ENCODE data around the gene CELSR2. TPM values are rescaled to one million over a fixed set of nuclear protein-coding genes. Genes with fewer than 3 reads are reported as not detected.

CELSR2 gene
- total RNA-seq, 2 experiments from 2014 or later, result 6.9 to 12.5 TPM

GRCh38 chr1:109263597-109264378 is 14.4 kb downstream of the CELSR2 start:
- H2AFZ ChIP-seq (ENCODE audit: low read length), result no peak overlapping the region
- ChIA-PET POLR2A (no interaction called here), CTCF (ENCODE audit: unreplicated experiment) (interaction anchor here (1.2 kb wide), 1 partner anchor 137 kb away, joined by 4 read pairs; no protein-coding TSS in a partner anchor)
- no peaks in the 10 kb centered on the region for H3K4me1 ChIP-seq (ENCODE audit: insufficient read depth, low read length, poor library complexity, severe bottlenecking)
- peak; percentile 76 for DNase-seq (ENCODE audit: low spot score)
- H3K9me3 ChIP-seq (ENCODE audit: low read length), result no peaks in the 10 kb centered on the region
- H3K79me2 ChIP-seq (ENCODE audit: insufficient read depth, low read depth, low read length), result no peaks in the 10 kb centered on the region
- no TSS peak for BruUV-seq (replicated peaks)
- H3K9me2 ChIP-seq (ENCODE audit: insufficient read depth, low read length), result no peaks in the 10 kb centered on the region
- TF ChIP-seq EZH2phosphoT487 (IDR thresholded peaks at IDR 0.05; ENCODE audit: borderline replicate concordance, low read depth, low read length), result no peak
- peak; percentile 93 for TF ChIP-seq CTCF (conservative IDR thresholded peaks at IDR 0.05; ENCODE audit: low read length)
- H3K27ac ChIP-seq (ENCODE audit: low read depth, low read length, poor library complexity, severe bottlenecking), result no peak overlapping the region
- H3K36me3 ChIP-seq (ENCODE audit: insufficient read depth, low read length), result peaks cover 4% of the 10 kb centered on the region; the same call in 1 of the 2 replicates
- H4K20me1 ChIP-seq (ENCODE audit: insufficient read depth, low read length), result no peaks in the 10 kb centered on the region
- no peak overlapping the region for H3K4me3 ChIP-seq (ENCODE audit: low read depth, low read length, poor library complexity, severe bottlenecking)
- intact Hi-C loops (cut with micrococcal nuclease; ENCODE audit: unreplicated experiment), result loop anchor here (1.0 kb wide), 2 partner anchors 136 to 269 kb away; no protein-coding TSS in a partner anchor
- H3K4me2 ChIP-seq (ENCODE audit: low read length), result no peak overlapping the region

GRCh38 chr1:109264379-109264755 is 15.0 kb downstream of the CELSR2 start:
- ChIA-PET CTCF (ENCODE audit: unreplicated experiment) (interaction anchor here (1.2 kb wide), 1 partner anchor 136 kb away, joined by 4 read pairs; no protein-coding TSS in a partner anchor), POLR2A (no interaction called here)
- H3K79me2 ChIP-seq (ENCODE audit: insufficient read depth, low read depth, low read length), result no peaks in the 10 kb centered on the region
- no peak overlapping the region for H3K4me3 ChIP-seq (ENCODE audit: low read depth, low read length, poor library complexity, severe bottlenecking)
- DNase-seq (ENCODE audit: low spot score), result no peak
- no peak overlapping the region for H3K4me2 ChIP-seq (ENCODE audit: low read length)
- no peaks in the 10 kb centered on the region for H3K9me3 ChIP-seq (ENCODE audit: low read length)
- no peak overlapping the region for H2AFZ ChIP-seq (ENCODE audit: low read length)
- BruUV-seq (replicated peaks), result no TSS peak
- no peaks in the 10 kb centered on the region for H4K20me1 ChIP-seq (ENCODE audit: insufficient read depth, low read length)
- H3K9me2 ChIP-seq (ENCODE audit: insufficient read depth, low read length), result no peaks in the 10 kb centered on the region
- no peak for TF ChIP-seq EZH2phosphoT487 (IDR thresholded peaks at IDR 0.05; ENCODE audit: borderline replicate concordance, low read depth, low read length)
- TF ChIP-seq CTCF (conservative IDR thresholded peaks at IDR 0.05; ENCODE audit: low read length), result no peak
- intact Hi-C loops (cut with micrococcal nuclease; ENCODE audit: unreplicated experiment), result no loop called here
- no peaks in the 10 kb centered on the region for H3K4me1 ChIP-seq (ENCODE audit: insufficient read depth, low read length, poor library complexity, severe bottlenecking)
- H3K27ac ChIP-seq (ENCODE audit: low read depth, low read length, poor library complexity, severe bottlenecking), result no peak overlapping the region
- no peaks in the 10 kb centered on the region; the same call in 1 of the 2 replicates for H3K36me3 ChIP-seq (ENCODE audit: insufficient read depth, low read length)

GRCh38 chr1:109265016-109265415 is 15.7 kb downstream of the CELSR2 start:
- DNase-seq (ENCODE audit: low spot score), result no peak
- intact Hi-C loops (cut with micrococcal nuclease; ENCODE audit: unreplicated experiment), result no loop called here
- BruUV-seq (replicated peaks), result no TSS peak
- ChIA-PET CTCF (ENCODE audit: unreplicated experiment) (interaction anchor here (1.2 kb wide), 1 partner anchor 135 kb away, joined by 4 read pairs; no protein-coding TSS in a partner anchor), POLR2A (no interaction called here)
- no peak overlapping the region for H3K27ac ChIP-seq (ENCODE audit: low read depth, low read length, poor library complexity, severe bottlenecking)
- no peaks in the 10 kb centered on the region for H3K79me2 ChIP-seq (ENCODE audit: insufficient read depth, low read depth, low read length)
- H2AFZ ChIP-seq (ENCODE audit: low read length), result no peak overlapping the region
- H4K20me1 ChIP-seq (ENCODE audit: insufficient read depth, low read length), result no peaks in the 10 kb centered on the region
- TF ChIP-seq CTCF (conservative IDR thresholded peaks at IDR 0.05; ENCODE audit: low read length), result no peak
- no peak for TF ChIP-seq EZH2phosphoT487 (IDR thresholded peaks at IDR 0.05; ENCODE audit: borderline replicate concordance, low read depth, low read length)
- H3K4me2 ChIP-seq (ENCODE audit: low read length), result no peak overlapping the region
- H3K4me3 ChIP-seq (ENCODE audit: low read depth, low read length, poor library complexity, severe bottlenecking), result no peak overlapping the region
- no peaks in the 10 kb centered on the region for H3K9me2 ChIP-seq (ENCODE audit: insufficient read depth, low read length)
- H3K9me3 ChIP-seq (ENCODE audit: low read length), result no peaks in the 10 kb centered on the region
- H3K36me3 ChIP-seq (ENCODE audit: insufficient read depth, low read length), result no peaks in the 10 kb centered on the region
- H3K4me1 ChIP-seq (ENCODE audit: insufficient read depth, low read length, poor library complexity, severe bottlenecking), result no peaks in the 10 kb centered on the region

Data from OCI-LY7 (cell line).